ENCODE data around the gene DUOX2. TPM values are rescaled to one million over a fixed set of nuclear protein-coding genes. Genes with fewer than 3 reads are reported as not detected.

Gene DUOX2
- total and polyA plus RNA-seq, 4 donors = 1.0 to 3.8 (median 2.1) TPM

- no peak for DNase-seq
- H3K36me3 ChIP-seq (ENCODE audit: control insufficient read depth in 4 of 4, insufficient read depth in 4 of 4, low read length in 4 of 4) = no peaks in the 10 kb centered on the region
Measured at GRCh38 chr15:45099549-45100165, 14.3 kb downstream of the DUOX2 start.

GRCh38 chr15:45097466-45097865 is 16.5 kb downstream of the DUOX2 start:
- no peaks in the 10 kb centered on the region for H3K9me3 ChIP-seq (ENCODE audit: control insufficient read depth in 4 of 4, insufficient read depth in 3 of 4, low read length in 3 of 4)

More at GRCh38 chr15:45099549-45100165, 14.3 kb downstream of the DUOX2 start:
- Histone ChIP-seq H3K27ac (ENCODE audit: low read depth in 1 of 2, low read length in 1 of 2) (no peak overlapping the region), H3K9ac (ENCODE audit: insufficient read depth in 1 of 2, low read length in 2 of 2) (no peak overlapping the region), H3K4me1 (ENCODE audit: control insufficient read depth in 5 of 5, insufficient read depth in 5 of 5, low read length in 5 of 5) (no peaks in the 10 kb centered on the region), H3K9me3 (ENCODE audit: control insufficient read depth in 4 of 4, insufficient read depth in 3 of 4, low read length in 3 of 4) (no peaks in the 10 kb centered on the region), H3K27me3 (ENCODE audit: control insufficient read depth in 3 of 3, insufficient read depth in 3 of 3, low read length in 2 of 3) (no peaks in the 10 kb centered on the region), H3K4me3 (no peak overlapping the region)
- 82 to 88% methylated on average over 23 of the region's 23 CpGs for WGBS, 2 donors
- no peak for TF ChIP-seq CTCF (IDR thresholded peaks at IDR 0.05; ENCODE audit: control extremely low read depth, extremely low read depth)
- ATAC-seq (ENCODE audit: insufficient read depth, low FRiP score) = no peak

GRCh38 chr15:45095661-45096060 is 18.3 kb downstream of the DUOX2 start:
- Histone ChIP-seq H3K27me3 (ENCODE audit: control insufficient read depth in 3 of 3, insufficient read depth in 3 of 3, low read length in 2 of 3) (peaks cover 0 to 6% (median 0%) of the 10 kb centered on the region in 3 donors), H3K4me3 (no peak overlapping the region), H3K36me3 (ENCODE audit: control insufficient read depth in 4 of 4, insufficient read depth in 4 of 4, low read length in 4 of 4) (no peaks in the 10 kb centered on the region), H3K4me1 (ENCODE audit: control insufficient read depth in 5 of 5, insufficient read depth in 5 of 5, low read length in 5 of 5) (no peaks in the 10 kb centered on the region), H3K27ac (ENCODE audit: low read depth in 1 of 2, low read length in 1 of 2) (no peak overlapping the region), H3K9ac (ENCODE audit: insufficient read depth in 1 of 2, low read length in 2 of 2) (no peak overlapping the region), H3K9me3 (ENCODE audit: control insufficient read depth in 4 of 4, insufficient read depth in 3 of 4, low read length in 3 of 4) (peaks cover 0 to 3% (median 0%) of the 10 kb centered on the region in 4 donors)
- no peak for DNase-seq
- no peak for TF ChIP-seq CTCF (IDR thresholded peaks at IDR 0.05; ENCODE audit: control extremely low read depth, extremely low read depth)
- ATAC-seq (ENCODE audit: insufficient read depth, low FRiP score) = no peak
- WGBS, 2 donors = 94% methylated on average over 11 of the region's 11 CpGs

More at GRCh38 chr15:45097466-45097865, 16.5 kb downstream of the DUOX2 start:
- 90 to 92% methylated on average over 7 of the region's 7 CpGs for WGBS, 2 donors
- Histone ChIP-seq H3K27me3 (ENCODE audit: control insufficient read depth in 3 of 3, insufficient read depth in 3 of 3, low read length in 2 of 3) (no peaks in the 10 kb centered on the region), H3K36me3 (ENCODE audit: control insufficient read depth in 4 of 4, insufficient read depth in 4 of 4, low read length in 4 of 4) (no peaks in the 10 kb centered on the region), H3K27ac (ENCODE audit: low read depth in 1 of 2, low read length in 1 of 2) (no peak overlapping the region), H3K4me1 (ENCODE audit: control insufficient read depth in 5 of 5, insufficient read depth in 5 of 5, low read length in 5 of 5) (no peaks in the 10 kb centered on the region), H3K4me3 (no peak overlapping the region), H3K9ac (ENCODE audit: insufficient read depth in 1 of 2, low read length in 2 of 2) (no peak overlapping the region)
- TF ChIP-seq CTCF (IDR thresholded peaks at IDR 0.05; ENCODE audit: control extremely low read depth, extremely low read depth) = no peak
- ATAC-seq (ENCODE audit: insufficient read depth, low FRiP score) = no peak
- no peak for DNase-seq

GRCh38 chr15:45094358-45094730 is 19.6 kb downstream of the DUOX2 start:
- 85% methylated on average over 9 of the region's 9 CpGs for WGBS, 2 donors
- TF ChIP-seq CTCF (IDR thresholded peaks at IDR 0.05; ENCODE audit: control extremely low read depth, extremely low read depth) = no peak
- Histone ChIP-seq H3K27me3 (ENCODE audit: control insufficient read depth in 3 of 3, insufficient read depth in 3 of 3, low read length in 2 of 3) (peaks cover 0 to 6% (median 0%) of the 10 kb centered on the region in 3 donors), H3K36me3 (ENCODE audit: control insufficient read depth in 4 of 4, insufficient read depth in 4 of 4, low read length in 4 of 4) (no peaks in the 10 kb centered on the region), H3K4me3 (no peak overlapping the region), H3K27ac (ENCODE audit: low read depth in 1 of 2, low read length in 1 of 2) (no peak overlapping the region), H3K4me1 (ENCODE audit: control insufficient read depth in 5 of 5, insufficient read depth in 5 of 5, low read length in 5 of 5) (no peaks in the 10 kb centered on the region), H3K9me3 (ENCODE audit: control insufficient read depth in 4 of 4, insufficient read depth in 3 of 4, low read length in 3 of 4) (peaks cover 0 to 3% (median 0%) of the 10 kb centered on the region in 4 donors), H3K9ac (ENCODE audit: insufficient read depth in 1 of 2, low read length in 2 of 2) (no peak overlapping the region)
- ATAC-seq (ENCODE audit: insufficient read depth, low FRiP score) (no peak), DNase-seq (no peak)
